A549 (cell line): ENCODE data around the gene ICAM5.

Experiments used
- CTCF ChIP-seq: fragments of >200 bp; sonication (Bioruptor Twin); formaldehyde crosslinking; IDR thresholded peaks from 3 replicates; pipeline ENCODE4 v1.5.1; 2016
- E2F6 ChIP-seq: IDR thresholded peaks from 2 replicates; pipeline ENCODE4 v1.6.1; 2012; ENCODE audit warnings: low read depth, borderline replicate concordance
- JUN ChIP-seq, 2 experiments: fragments of >200 bp; sonication (Bioruptor Twin); formaldehyde crosslinking; IDR thresholded peaks; 2 replicates in 1 of 2; 3 replicates in 1 of 2; pipeline ENCODE4 v1.6.1; 2016 to 2017
- RCOR1 ChIP-seq: fragments of 150-350 bp; IDR thresholded peaks from 2 replicates; pipeline ENCODE4 v1.6.1; 2014; ENCODE audit warnings: antibody characterized with exemption, low read length, low read depth
- REST ChIP-seq: fragments of 200-600 bp; sonication (generic); IDR thresholded peaks from 2 replicates; pipeline ENCODE4 v1.6.1; 2016; ENCODE audit warnings: antibody characterized with exemption, mild to moderate bottlenecking, moderate library complexity

GRCh38 chr19:10245189-10245939, 44.4 kb upstream of the ICAM5 start:
- TF ChIP-seq E2F6 (no peak), RCOR1 (no peak), CTCF (no peak), REST (no peak), JUN (IDR thresholded peaks at IDR 0.05) (no peak)
